H1 (cell line): ENCODE measurements around the gene AKT1. TPM values are rescaled to one million over a fixed set of nuclear protein-coding genes. Genes with fewer than 3 reads are reported as not detected.

Source experiments
- CTCF ChIA-PET: fragments of 300-600 bp; sonication (Branson Sonifier 250); formaldehyde crosslinking; loops from one replicate; lab custom pipeline; 2021; ENCODE audit not compliant: partially characterized antibody; lab: Charles Lee
- POLR2A ChIA-PET: fragments of 300-600 bp; sonication (Branson Sonifier 250); formaldehyde crosslinking; loops from one replicate; lab custom pipeline; 2021; ENCODE audit warnings: inconsistent platforms; ENCODE audit not compliant: partially characterized antibody; lab: Charles Lee
- DNase-seq, 2 experiments: peaks; one replicate each; pipeline versions ENCODE4 v3.0.0 to v3.0.0-alpha.2; 2010 to 2022; ENCODE audit warnings: low spot score in 2 of 2, low read depth in 1 of 2, mixed read lengths in 1 of 2
- FAIRE-seq: peaks from 2 replicates; lab custom pipeline; 2011; peaks lifted over from hg19 to GRCh38; lab: Jason Lieb, UNC
- H2AFZ ChIP-seq: 2 replicates; pipeline ENCODE4 v1.8.1; 2012; ENCODE audit warnings: low read length, inconsistent platforms
- H2AK5ac ChIP-seq: 2 replicates; pipeline ENCODE4 v1.6.1; 2013; ENCODE audit warnings: low read depth, low read length
- H2BK120ac ChIP-seq: replicated peaks from 2 replicates; pipeline ENCODE3; 2013; ENCODE audit warnings: low read depth, low read length, inconsistent platforms
- H2BK12ac ChIP-seq: 2 replicates; pipeline ENCODE4 v1.6.1; 2013; ENCODE audit warnings: low read depth, low read length
- H2BK15ac ChIP-seq: 2 replicates; pipeline ENCODE4 v1.6.1; 2013; ENCODE audit warnings: low read length
- H2BK20ac ChIP-seq: 2 replicates; pipeline ENCODE4 v1.6.1; 2013; ENCODE audit warnings: low read length
- H2BK5ac ChIP-seq: 2 replicates; pipeline ENCODE4 v1.6.1; 2013; ENCODE audit warnings: low read depth, low read length
- H3K14ac ChIP-seq: 2 replicates; pipeline ENCODE4 v1.6.1; 2013; ENCODE audit warnings: inconsistent platforms; ENCODE audit not compliant: insufficient read length
- H3K18ac ChIP-seq: 2 replicates; pipeline ENCODE4 v1.6.1; 2013; ENCODE audit warnings: low read length; ENCODE audit errors: extremely low read depth
- H3K23ac ChIP-seq: 2 replicates; pipeline ENCODE4 v1.6.1; 2013; ENCODE audit warnings: inconsistent platforms; ENCODE audit not compliant: insufficient read length
- H3K23me2 ChIP-seq: 2 replicates; pipeline ENCODE4 v1.6.1; 2013; ENCODE audit warnings: low read depth, low read length
- H3K27ac ChIP-seq: 2 replicates; pipeline ENCODE4 v1.6.1; 2011; ENCODE audit warnings: low read depth, low read length, inconsistent platforms
- H3K27me3 ChIP-seq, 4 experiments: replicated peaks in 1 of 4; 1 replicate in 1 of 4; 2 replicates in 3 of 4; pipeline versions ENCODE4 v1.6.1 to v1.8.1; 2011 to 2013; ENCODE audit warnings: low read length in 3 of 4, mild to moderate bottlenecking in 3 of 4, inconsistent platforms in 2 of 4, mixed read lengths in 2 of 4, moderate library complexity in 1 of 4; ENCODE audit not compliant: control insufficient read depth in 3 of 4, insufficient read depth in 3 of 4; ENCODE audit errors: extremely low read depth in 1 of 4
- H3K36me3 ChIP-seq, 4 experiments: 2 replicates each; pipeline versions ENCODE4 v1.6.1 to v1.8.1; 2011 to 2013; ENCODE audit warnings: mild to moderate bottlenecking in 4 of 4, low read length in 3 of 4, moderate library complexity in 2 of 4, control low read depth in 1 of 4, inconsistent platforms in 1 of 4; ENCODE audit not compliant: insufficient read depth in 4 of 4, control insufficient read depth in 2 of 4
- H3K4ac ChIP-seq: replicated peaks from 2 replicates; pipeline ENCODE3; 2013; ENCODE audit warnings: low read length, low read depth, mixed read lengths, inconsistent platforms; ENCODE audit not compliant: insufficient read length
- H3K4me1 ChIP-seq, 4 experiments: replicated peaks in 1 of 4; 1 replicate in 1 of 4; 2 replicates in 3 of 4; pipeline versions ENCODE4 v1.6.1 to v1.8.1; 2011 to 2013; ENCODE audit warnings: low read length in 3 of 4, inconsistent platforms in 2 of 4, mixed read lengths in 1 of 4; ENCODE audit not compliant: insufficient read depth in 4 of 4, control insufficient read depth in 3 of 4
- H3K4me2 ChIP-seq, 2 experiments: 2 replicates each; pipeline versions ENCODE4 v1.6.1 to v1.8.1; 2011 to 2013; ENCODE audit warnings: low read depth in 2 of 2, low read length in 2 of 2, control low read depth in 1 of 2, inconsistent platforms in 1 of 2, mild to moderate bottlenecking in 1 of 2; ENCODE audit not compliant: insufficient read depth in 1 of 2
- H3K4me3 ChIP-seq, 4 experiments: fragments of 200-600, 300-600 bp in 1 of 4; sonication (generic), shearing (Covaris generic), sonication (Bioruptor Twin) in 1 of 4; 2 replicates each; pipeline versions ENCODE4 v1.5.1 to v1.8.1; 2011 to 2016; ENCODE audit warnings: low read length in 4 of 4, low read depth in 3 of 4, control low read depth in 2 of 4, inconsistent platforms in 2 of 4, mild to moderate bottlenecking in 2 of 4, mixed read lengths in 1 of 4, moderate library complexity in 1 of 4; ENCODE audit not compliant: insufficient read depth in 2 of 4; ENCODE audit errors: extremely low read depth in 1 of 4
- H3K56ac ChIP-seq: replicated peaks from 2 replicates; pipeline ENCODE3; 2013; ENCODE audit warnings: low read depth, mild to moderate bottlenecking, mixed read lengths, low read length, inconsistent platforms; ENCODE audit not compliant: insufficient read length
- H3K79me1 ChIP-seq: 2 replicates; pipeline ENCODE4 v1.6.1; 2013; ENCODE audit warnings: low read depth, low read length, control low read depth
- H3K79me2 ChIP-seq, 2 experiments: 2 replicates each; pipeline versions ENCODE4 v1.6.1 to v1.8.1; 2012 to 2013; ENCODE audit warnings: low read length in 2 of 2, mild to moderate bottlenecking in 2 of 2, inconsistent platforms in 1 of 2; ENCODE audit not compliant: insufficient read depth in 2 of 2, control insufficient read depth in 1 of 2
- H3K9ac ChIP-seq, 4 experiments: replicated peaks in 1 of 4; 1 replicate in 1 of 4; 2 replicates in 3 of 4; pipeline versions ENCODE4 v1.6.1 to v1.8.1; 2011 to 2013; ENCODE audit warnings: low read depth in 3 of 4, low read length in 3 of 4, control low read depth in 2 of 4, mild to moderate bottlenecking in 2 of 4, moderate library complexity in 2 of 4, inconsistent platforms in 1 of 4; ENCODE audit errors: extremely low read depth in 1 of 4
- H3K9me3 ChIP-seq, 2 experiments: 2 replicates each; pipeline versions ENCODE4 v1.6.1 to v1.8.1; 2012 to 2013; ENCODE audit warnings: mild to moderate bottlenecking in 2 of 2, moderate library complexity in 2 of 2, control low read depth in 1 of 2, inconsistent platforms in 1 of 2, low read depth in 1 of 2, low read length in 1 of 2, mixed read lengths in 1 of 2; ENCODE audit not compliant: insufficient read depth in 2 of 2
- H4K20me1 ChIP-seq, 2 experiments: replicated peaks in 1 of 2; 2 replicates each; pipeline versions ENCODE3 to v1.8.1; 2011 to 2013; ENCODE audit warnings: inconsistent platforms in 2 of 2, low read length in 2 of 2, mild to moderate bottlenecking in 1 of 2; ENCODE audit not compliant: insufficient read depth in 2 of 2, control insufficient read depth in 1 of 2
- H4K5ac ChIP-seq: 2 replicates; pipeline ENCODE4 v1.6.1; 2013; ENCODE audit warnings: low read length, low read depth, mixed read lengths, inconsistent platforms; ENCODE audit not compliant: insufficient read length
- H4K8ac ChIP-seq: 2 replicates; pipeline ENCODE4 v1.8.0; 2013; ENCODE audit warnings: mild to moderate bottlenecking, moderate library complexity, low read length, inconsistent platforms; ENCODE audit not compliant: insufficient read depth; ENCODE audit errors: extremely low read depth
- H4K91ac ChIP-seq: replicated peaks from 2 replicates; pipeline ENCODE3; 2013; ENCODE audit warnings: low read length, mixed read lengths, inconsistent platforms; ENCODE audit not compliant: insufficient read length
- HDAC6 ChIP-seq: IDR thresholded peaks from one replicate; pipeline ENCODE4 v1.7.1; 2012; ENCODE audit warnings: low read depth, mild to moderate bottlenecking, inconsistent platforms, low read length, moderate library complexity
- SIRT6 ChIP-seq: IDR thresholded peaks from one replicate; pipeline ENCODE4 v1.7.1; 2012; ENCODE audit warnings: low read length, inconsistent platforms
- TCF12 ChIP-seq: IDR thresholded peaks from 2 replicates; pipeline ENCODE4 v1.6.1; 2011; ENCODE audit warnings: low read depth, mild to moderate bottlenecking, low read length
- WGBS, 2 experiments: shearing (Covaris generic) in 1 of 2; methylation state at CpG; one replicate each; pipeline versions ENCODE4 v1.1.6 to v1.1.7; 2013 to 2015; ENCODE audit warnings: low lambda C conversion rate in 2 of 2, mixed read lengths in 2 of 2, inconsistent platforms in 1 of 2, low coverage in 1 of 2, missing lambda C conversion rate in 1 of 2; ENCODE audit not compliant: insufficient replicate concordance in 2 of 2, insufficient coverage in 1 of 2, insufficient read length in 1 of 2; ENCODE audit errors: extremely low coverage in 1 of 2, missing lambda C conversion rate in 1 of 2; 5-methylcytosine and 5-hydroxymethylcytosine counted together
- polyA plus RNA-seq, 7 experiments: library from polyadenylated mRNA; depleted of rRNA in 3 of 7; stranded (reverse) in 5 of 7; unstranded in 2 of 7; fragments of >200 nt in 5 of 7; fragments of 200-250 nt in 2 of 7; gene quantifications; 1 replicate in 5 of 7; 2 replicates in 1 of 7; 4 replicates in 1 of 7; pipeline versions ENCODE4 v1.2.1 to v1.2.3, GENCODE V29; 2011 to 2013; ENCODE audit warnings: missing spikeins in 2 of 7, mixed read lengths in 2 of 7
- total RNA-seq: library from RNA; stranded (reverse); fragmentation: NEBNext Ultra II Directional; extraction: Animal tissue kit (Norgen Biotek cat#: 25700); gene quantifications from 2 replicates; pipeline ENCODE4 v1.2.1, GENCODE V29; 2021

The AKT1 gene
- total and polyA plus RNA-seq, 2 of the 8 experiments (the other 6 are each of a cell fraction or from before 2014, with no cell fraction given) = 68.1 to 71.5 TPM

DNA sequence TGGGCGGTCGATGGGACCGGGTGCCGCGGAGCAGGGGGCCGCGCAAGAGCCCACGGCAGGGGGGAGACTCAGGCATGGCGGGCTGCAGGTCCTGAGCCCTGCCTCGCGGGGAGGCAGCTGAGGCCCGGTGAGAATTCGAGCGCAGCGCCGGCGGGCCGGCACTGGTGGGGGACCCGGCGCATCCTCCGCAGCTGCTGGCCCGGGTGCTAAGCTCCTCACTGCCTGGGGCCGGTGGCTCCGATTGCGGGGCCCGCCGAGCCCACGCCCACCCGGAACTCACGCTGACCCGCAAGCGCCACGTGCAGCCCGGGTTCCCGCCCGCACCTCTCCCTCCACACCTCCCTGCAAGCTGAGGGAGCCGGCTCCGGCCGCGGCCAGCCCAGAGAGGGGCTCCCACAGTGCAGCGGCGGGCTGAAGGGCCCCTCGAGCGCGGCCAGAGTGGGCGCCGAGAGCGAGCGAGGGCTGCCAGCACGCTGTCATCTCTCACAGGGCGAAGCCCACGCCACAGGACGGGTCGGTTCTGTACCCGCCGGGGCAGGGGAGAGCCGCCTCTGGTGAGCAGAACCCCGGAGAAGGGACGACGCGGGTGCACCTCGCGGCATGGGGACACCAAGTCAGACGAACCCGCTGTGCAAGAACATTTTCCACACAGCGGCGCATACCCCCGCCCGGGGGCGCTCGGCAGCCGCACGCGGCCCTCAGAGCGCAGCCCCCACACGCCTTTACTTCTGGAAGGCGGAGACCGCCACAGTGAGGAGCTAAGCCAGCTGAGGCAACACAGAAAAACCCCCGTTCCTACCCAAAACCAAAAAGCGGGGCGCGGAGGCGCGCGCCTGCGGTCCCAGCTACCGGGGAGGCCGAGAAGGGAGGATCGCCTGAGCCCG is 43.8 kb downstream of the AKT1 start:
- H3K27me3 ChIP-seq = no peaks in the 10 kb centered on the region; a peak in 1 of 7 replicates
- H3K23me2 ChIP-seq = peaks cover 5% of the 10 kb centered on the region; the same call in 1 of the 2 replicates
- H3K9ac ChIP-seq = peak overlapping the region in 2 of 4 experiments; percentile 25 to 53; a peak in 1 of 7 replicates
- 0 out of 2 replicates have a peak overlapping the region, but pooled peaks have one; percentile 75 for H2BK12ac ChIP-seq
- CTCF ChIA-PET = interaction anchor here (0.9 to 2.6 kb wide), 15 partner anchors 10 to 144 kb away, joined by 3 to 11 read pairs (median 4); partner anchors contain the start of genes ADSS1 and ZBTB42
- H3K4me2 ChIP-seq = peak overlapping the region; percentile 57 to 68
- DNase-seq (no peak), FAIRE-seq (no peak)
- H2AK5ac ChIP-seq = no peak overlapping the region
- H4K5ac ChIP-seq = no peak overlapping the region
- H3K36me3 ChIP-seq = peaks cover 8 to 23% (median 12%) of the 10 kb centered on the region in 4 experiments; a peak in 5 of 8 replicates
- peaks cover 16 to 30% of the 10 kb centered on the region in 2 experiments for H4K20me1 ChIP-seq
- peak overlapping the region; percentile 40 to 97 (median 66) for H3K4me3 ChIP-seq
- H2BK20ac ChIP-seq = no peak overlapping the region
- no peak overlapping the region for H3K27ac ChIP-seq
- POLR2A ChIA-PET = interaction anchor here (0.8 to 2.9 kb wide), 16 partner anchors 10 to 112 kb away, joined by 3 to 21 read pairs (median 4); no protein-coding TSS in a partner anchor
- WGBS, 2 experiments = 86% methylated on average over 46 of the region's 90 CpGs; no CpG with 5 or more reads in 1 of the 2 experiments
- H3K23ac ChIP-seq = no peak overlapping the region
- no peak overlapping the region for H3K14ac ChIP-seq
- H2AFZ ChIP-seq = peak overlapping the region; percentile 89; the same call in 1 of the 2 replicates
- H4K91ac ChIP-seq = no peak overlapping the region
- H3K56ac ChIP-seq = no peak overlapping the region
- peak overlapping the region; percentile 61; the same call in 1 of the 2 replicates for H2BK15ac ChIP-seq
- H3K4me1 ChIP-seq = peaks cover 0 to 13% (median 5%) of the 10 kb centered on the region in 4 experiments; a peak in 6 of 7 replicates
- peak overlapping the region; percentile 71; the same call in 1 of the 2 replicates for H3K18ac ChIP-seq
- no peak overlapping the region for H2BK5ac ChIP-seq
- H3K9me3 ChIP-seq = peaks cover 10 to 25% of the 10 kb centered on the region in 2 experiments
- H3K4ac ChIP-seq = peak overlapping the region; percentile 55
- peak overlapping the region; percentile 41 for H4K8ac ChIP-seq
- H2BK120ac ChIP-seq = no peak overlapping the region
- peaks cover 10 to 35% of the 10 kb centered on the region in 2 experiments; a peak in 3 of 4 replicates for H3K79me2 ChIP-seq
- H3K79me1 ChIP-seq = peaks cover 24% of the 10 kb centered on the region
- TF ChIP-seq TCF12 = no peak
- TF ChIP-seq HDAC6 = no peak
- no peak for TF ChIP-seq SIRT6
